Stimulated activated CD8-positive, alpha-beta memory T cell treated with anti-CD3 and anti-CD28 coated beads, Interleukin-4, amount 100 ng/mL, for 1 hour (primary cell): Measurements from ENCODE around the gene VPS11.

ENCODE experiments used
- DNase-seq, 2 donors: peaks; one replicate each; pipeline ENCODE4 v3.0.0-alpha.2; 2020; ENCODE audit warnings: low read depth in 2 of 2, low spot score in 1 of 2

Gene VPS11

DNA sequence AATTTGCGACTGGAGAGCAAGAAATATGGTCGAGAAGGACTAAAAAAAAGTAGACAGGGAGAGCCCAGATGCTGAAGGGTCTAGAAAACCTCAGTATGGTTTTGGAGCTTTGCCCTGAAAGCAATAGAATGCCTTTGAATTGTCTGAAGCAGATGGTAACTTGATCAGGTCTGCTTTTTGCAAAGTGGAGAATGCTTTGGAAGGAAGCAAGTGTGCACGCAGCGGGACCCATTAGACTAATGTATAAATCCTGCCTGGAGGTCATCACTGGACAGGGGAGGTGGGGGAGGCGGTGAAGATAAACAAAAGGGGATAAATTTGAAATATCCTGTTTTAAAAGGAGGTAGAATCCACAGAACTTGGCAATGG is 53.0 kb downstream of the VPS11 start:
- no peak for DNase-seq

DNA sequence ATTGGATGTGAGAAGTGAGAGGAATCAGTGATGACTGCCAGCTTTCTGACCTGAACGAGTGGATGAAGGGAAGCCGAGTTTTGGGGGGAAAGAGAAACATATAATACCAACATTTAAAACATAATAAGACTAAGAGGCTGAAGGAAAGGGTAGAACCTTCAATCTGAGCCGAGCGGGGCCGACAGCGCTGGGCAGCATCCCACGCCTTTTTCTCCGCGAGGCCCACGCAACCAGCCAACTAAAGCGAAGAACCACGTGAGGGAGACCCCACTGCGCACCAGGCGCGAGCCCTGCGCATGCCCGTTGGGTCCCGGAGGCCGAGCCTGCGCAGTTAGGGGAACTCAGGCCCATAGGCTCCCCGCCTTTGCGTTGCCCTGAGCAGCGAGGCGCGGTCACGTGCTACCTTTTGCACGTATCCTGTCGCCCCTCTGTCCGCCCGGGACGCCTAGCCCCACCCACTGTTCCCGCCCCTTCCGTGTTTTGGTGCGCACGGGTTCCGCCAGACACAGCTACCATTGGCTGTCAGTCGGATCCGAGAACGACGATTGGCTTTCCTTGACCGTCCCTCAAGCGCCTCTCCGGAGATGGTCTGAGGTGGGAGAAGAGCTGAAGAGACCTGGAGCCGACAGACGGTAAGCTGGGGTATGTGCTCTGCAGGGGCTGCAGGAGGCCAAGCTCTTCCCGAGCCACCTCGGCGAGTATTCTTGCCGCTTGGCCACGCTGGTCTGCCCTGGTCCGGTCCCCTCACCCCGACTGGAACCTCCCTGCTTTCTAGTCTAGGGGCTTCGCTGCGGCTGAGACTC is 53.6 kb downstream of the VPS11 start, which contains the start of gene HINFP:
Gene HINFP (plus strand): TSS at position 573 of the 803 bp plus-strand sequence. CDS start 5,365 bp downstream, outside the sequence.
- DNase-seq = peak; percentile 99 to 100

DNA sequence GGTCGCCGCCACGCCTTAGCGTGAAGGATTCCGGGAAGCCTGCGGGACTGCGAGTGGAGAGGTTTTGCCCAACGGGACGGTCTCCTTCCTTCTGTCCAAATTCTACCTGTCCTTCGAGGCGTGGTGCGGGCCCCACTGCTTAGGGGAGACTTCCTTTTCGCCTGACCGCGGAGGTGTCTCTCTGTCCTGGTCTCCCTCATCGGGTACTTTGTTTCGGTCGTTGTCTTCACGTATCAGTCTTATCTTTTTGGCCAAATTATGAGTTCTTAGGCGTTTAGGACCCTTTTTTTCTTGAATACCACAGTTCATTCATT is 54.1 kb downstream of the VPS11 start:
- DNase-seq = no peak

DNA sequence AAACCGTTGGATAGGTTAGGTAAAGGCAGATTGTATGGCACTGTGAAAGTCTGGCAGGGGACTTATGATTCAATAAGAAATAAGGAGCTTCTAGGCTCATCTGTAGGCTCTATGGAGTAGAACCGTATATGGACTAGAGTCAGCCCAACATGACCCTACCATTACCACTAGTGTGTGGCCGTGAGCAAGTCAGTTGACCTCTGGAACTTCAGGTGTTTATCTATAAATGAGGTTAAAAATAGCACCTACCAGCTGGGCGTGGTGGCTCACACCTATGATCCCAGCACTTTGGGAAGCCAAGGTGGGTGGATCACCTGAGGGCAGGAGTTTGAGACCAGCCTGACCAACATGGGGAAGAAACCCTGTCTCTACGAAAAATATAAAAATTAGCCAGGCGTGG is 58.2 kb downstream of the VPS11 start:
- DNase-seq = no peak

DNA sequence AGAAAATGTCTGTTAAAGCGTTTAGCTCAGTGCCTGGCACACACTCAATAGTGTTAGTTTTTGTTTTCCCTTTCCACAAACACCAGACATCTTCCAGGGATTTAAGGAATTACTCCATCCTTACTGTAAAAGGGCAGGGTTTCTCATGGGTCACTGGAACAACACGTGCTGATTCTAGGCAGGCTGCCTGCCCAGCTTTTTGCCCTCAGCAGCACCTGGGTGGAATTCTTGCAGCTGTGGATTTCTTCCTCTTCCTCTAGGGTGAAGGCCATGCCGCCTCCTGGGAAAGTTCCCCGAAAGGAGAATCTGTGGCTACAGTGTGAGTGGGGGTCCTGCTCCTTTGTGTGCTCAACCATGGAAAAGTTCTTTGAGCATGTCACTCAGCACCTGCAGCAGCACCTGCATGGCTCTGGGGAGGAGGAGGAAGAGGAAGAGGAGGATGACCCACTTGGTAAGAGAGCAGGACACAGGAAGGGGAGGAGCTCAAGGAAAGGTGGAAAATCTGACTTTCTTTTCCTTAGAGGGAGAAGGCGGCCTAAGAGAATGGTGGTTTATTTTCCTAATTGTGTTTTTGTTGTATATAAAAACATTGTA is 59.2 kb downstream of the VPS11 start:
- no peak for DNase-seq

DNA sequence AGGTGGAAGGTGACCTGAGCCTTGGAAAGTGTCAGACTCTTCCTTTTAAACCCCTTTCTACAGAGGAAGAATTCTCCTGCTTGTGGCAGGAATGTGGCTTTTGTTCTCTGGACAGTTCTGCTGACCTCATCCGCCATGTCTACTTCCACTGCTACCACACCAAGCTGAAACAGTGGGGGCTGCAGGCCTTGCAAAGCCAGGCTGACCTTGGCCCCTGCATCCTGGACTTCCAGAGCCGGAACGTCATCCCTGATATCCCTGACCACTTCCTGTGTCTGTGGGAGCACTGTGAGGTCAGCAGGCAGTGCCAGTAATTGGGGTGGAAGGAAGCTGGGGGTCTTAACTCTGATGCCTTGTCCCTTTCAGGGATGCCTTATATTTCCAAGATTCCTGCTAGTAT is 63.0 kb downstream of the VPS11 start:
- DNase-seq = no peak
